OCI-LY3 (cell line): ENCODE measurements around the gene METAP1.

Source experiments
- CTCF ChIP-seq: fragments of 200-600, 300-600 bp; sonication (generic); IDR thresholded peaks from 2 replicates; pipeline ENCODE4 v1.5.1; 2014; ENCODE audit warnings: antibody characterized with exemption, low read length, low read depth
- EZH2phosphoT487 ChIP-seq: fragments of 200-600 bp; shearing (Covaris generic); IDR thresholded peaks from 2 replicates; pipeline ENCODE4 v1.6.1; 2018; ENCODE audit warnings: antibody characterized with exemption, mixed run types, low read depth

DNA sequence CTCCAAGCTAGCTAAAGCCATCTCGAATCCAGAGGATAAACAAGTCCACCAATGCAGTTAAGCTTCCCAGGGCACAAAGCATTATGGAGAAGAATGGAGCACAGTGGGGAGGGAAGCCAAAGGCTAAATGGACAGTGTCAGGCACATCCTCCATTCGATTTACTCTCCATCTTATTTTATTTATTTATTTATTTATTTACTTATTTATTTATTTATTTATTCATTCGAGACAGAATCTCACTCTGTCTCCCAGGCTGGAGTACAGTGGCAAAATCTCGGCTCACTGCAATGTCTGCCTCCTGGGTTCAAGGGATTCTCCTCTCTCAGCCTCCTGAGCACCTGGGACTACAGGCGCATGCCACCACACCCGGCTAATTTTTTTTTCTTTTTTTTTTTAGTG is 40.3 kb upstream of the METAP1 start:
- TF ChIP-seq CTCF (no peak), EZH2phosphoT487 (no peak)
